Stimulated activated naive B cell treated with anti-CD40 and anti-IgM and Interleukin-4, amounts not matched to agents 10 μg/mL and 1 μg/mL and 100 μg/mL, for 72 hours (primary cell): ENCODE data around the gene RBM20.
"Not testable (repeated sequence)": the region's sequence is repeated elsewhere in the genome, so short reads cannot be mapped to it uniquely, and the experiment has no call there.

Experiments
- ATAC-seq, 2 donors: fragments of 150-1000 bp; cut with Tn5 transposase; replicated peaks; 2 replicates each; pipeline ENCODE4 v1.10.0; 2021; ENCODE audit warnings: moderate library complexity in 1 of 2
- DNase-seq: peaks from one replicate; pipeline ENCODE4 v3.0.0; 2021
- H3K27ac Mint-ChIP-seq: one replicate; pipeline ENCODE4 v1.8.0; 2022; ENCODE audit warnings: mild to moderate bottlenecking, mixed read lengths
- H3K27me3 Mint-ChIP-seq, 2 donors: one replicate each; pipeline ENCODE4 v1.8.0; 2022; ENCODE audit warnings: mixed read lengths in 2 of 2
- H3K36me3 Mint-ChIP-seq, 2 donors: one replicate each; pipeline ENCODE4 v1.8.0; 2022; ENCODE audit warnings: mixed read lengths in 2 of 2, mild to moderate bottlenecking in 1 of 2
- H3K4me1 Mint-ChIP-seq, 2 donors: one replicate each; pipeline ENCODE4 v1.8.0; 2022; ENCODE audit warnings: mixed read lengths in 2 of 2, mild to moderate bottlenecking in 1 of 2
- H3K4me3 Mint-ChIP-seq, 2 donors: one replicate each; pipeline ENCODE4 v1.8.0; 2022; ENCODE audit warnings: mild to moderate bottlenecking in 2 of 2, mixed read lengths in 2 of 2, moderate library complexity in 1 of 2
- H3K9me3 Mint-ChIP-seq, 2 donors: one replicate each; pipeline ENCODE4 v1.8.0; 2022; ENCODE audit warnings: mixed read lengths in 2 of 2, mild to moderate bottlenecking in 1 of 2

RBM20 gene

GRCh38 chr10:110643653-110644597 is at the start of gene RBM20:
Gene RBM20, plus strand, starts transcription at chr10:110644336. Its CDS starts 119 bp downstream, at chr10:110644455.
- no peak for DNase-seq
- Mint-ChIP-seq H3K4me1 (peaks cover 15 to 26% of the 10 kb centered on the region in 2 donors), H3K36me3 (peaks cover 0 to 2% of the 10 kb centered on the region in 2 donors), H3K27ac (peak within 1 kb of the TSS; percentile 33), H3K4me3 (peak within 1 kb of the TSS; percentile 85), H3K27me3 (peaks cover 36 to 41% of the 10 kb centered on the region in 2 donors), H3K9me3 (no peaks in the 10 kb centered on the region)
- peak; percentile 64 to 65 for ATAC-seq

- Mint-ChIP-seq H3K4me1 (peaks cover 0 to 5% of the 10 kb centered on the region in 2 donors), H3K36me3 (peaks cover 23 to 41% of the 10 kb centered on the region in 2 donors), H3K27ac (no peak overlapping the region), H3K4me3 (no peak overlapping the region), H3K9me3 (no peaks in the 10 kb centered on the region), H3K27me3 (no peaks in the 10 kb centered on the region)
- no peak for DNase-seq
- no peak for ATAC-seq
These were observed 46.7 kb upstream of the RBM20 start for GRCh38 chr10:110597476-110597875.

- peaks cover 0 to 5% of the 10 kb centered on the region in 2 donors for H3K4me1 Mint-ChIP-seq
- no peak overlapping the region for H3K27ac Mint-ChIP-seq
- no peaks in the 10 kb centered on the region for H3K27me3 Mint-ChIP-seq
- peak; percentile 74 to 76 for ATAC-seq
- no peak overlapping the region for H3K4me3 Mint-ChIP-seq
- no peak for DNase-seq
- H3K36me3 Mint-ChIP-seq = peaks cover 20 to 43% of the 10 kb centered on the region in 2 donors
- H3K9me3 Mint-ChIP-seq = no peaks in the 10 kb centered on the region
These were observed 43.5 kb upstream of the RBM20 start for GRCh38 chr10:110600487-110601101.

- Mint-ChIP-seq H3K4me3 (no peak overlapping the region), H3K36me3 (peaks cover 15 to 35% of the 10 kb centered on the region in 2 donors), H3K27ac (no peak overlapping the region), H3K4me1 (peaks cover 0 to 5% of the 10 kb centered on the region in 2 donors), H3K27me3 (no peaks in the 10 kb centered on the region), H3K9me3 (no peaks in the 10 kb centered on the region)
- ATAC-seq (no peak), DNase-seq (no peak)
These were observed 42.6 kb upstream of the RBM20 start for GRCh38 chr10:110601581-110601980.

GRCh38 chr10:110608087-110608486 is 36.0 kb upstream of the RBM20 start:
- ATAC-seq = no peak
- no peaks in the 10 kb centered on the region for H3K27me3 Mint-ChIP-seq
- H3K36me3 Mint-ChIP-seq = peaks cover 3 to 12% of the 10 kb centered on the region in 2 donors
- H3K9me3 Mint-ChIP-seq = no peaks in the 10 kb centered on the region
- no peak overlapping the region for H3K27ac Mint-ChIP-seq
- H3K4me3 Mint-ChIP-seq = no peak overlapping the region
- DNase-seq = no peak
- H3K4me1 Mint-ChIP-seq = peaks cover 12 to 33% of the 10 kb centered on the region in 2 donors

- Mint-ChIP-seq H3K36me3 (peaks cover 3 to 9% of the 10 kb centered on the region in 2 donors), H3K4me1 (peaks cover 25 to 48% of the 10 kb centered on the region in 2 donors), H3K9me3 (no peaks in the 10 kb centered on the region), H3K27me3 (no peaks in the 10 kb centered on the region), H3K27ac (peak overlapping the region; percentile 5), H3K4me3 (no peak overlapping the region)
- no peak for ATAC-seq
- DNase-seq = no peak
These were observed 34.5 kb upstream of the RBM20 start for GRCh38 chr10:110609605-110610004.

GRCh38 chr10:110610308-110610774 is 33.8 kb upstream of the RBM20 start:
- H3K27me3 Mint-ChIP-seq = no peaks in the 10 kb centered on the region
- ATAC-seq = no peak
- H3K4me1 Mint-ChIP-seq = peaks cover 27 to 56% of the 10 kb centered on the region in 2 donors
- H3K4me3 Mint-ChIP-seq = no peak overlapping the region
- H3K9me3 Mint-ChIP-seq = no peaks in the 10 kb centered on the region
- peak; percentile 32 for DNase-seq
- peaks cover 0 to 1% of the 10 kb centered on the region in 2 donors for H3K36me3 Mint-ChIP-seq
- no peak overlapping the region for H3K27ac Mint-ChIP-seq

- not testable (repeated sequence) for H3K27me3 Mint-ChIP-seq, DNase-seq, ATAC-seq, H3K27ac Mint-ChIP-seq, H3K9me3 Mint-ChIP-seq, H3K4me3 Mint-ChIP-seq, H3K36me3 Mint-ChIP-seq
- H3K4me1 Mint-ChIP-seq = peaks cover 29 to 60% of the 10 kb centered on the region in 2 donors
These were observed 33.4 kb upstream of the RBM20 start for GRCh38 chr10:110610781-110611180.

GRCh38 chr10:110612087-110612486 is 32.0 kb upstream of the RBM20 start:
- peaks cover 32 to 64% of the 10 kb centered on the region in 2 donors for H3K4me1 Mint-ChIP-seq
- peak overlapping the region; percentile 67 for H3K27ac Mint-ChIP-seq
- H3K4me3 Mint-ChIP-seq = no peak overlapping the region
- peak; percentile 32 for DNase-seq
- H3K36me3 Mint-ChIP-seq = no peaks in the 10 kb centered on the region
- no peaks in the 10 kb centered on the region for H3K9me3 Mint-ChIP-seq
- peak; percentile 75 to 77 for ATAC-seq
- no peaks in the 10 kb centered on the region for H3K27me3 Mint-ChIP-seq

GRCh38 chr10:110612629-110613028 is 31.5 kb upstream of the RBM20 start:
- peaks cover 37 to 68% of the 10 kb centered on the region in 2 donors for H3K4me1 Mint-ChIP-seq
- no peaks in the 10 kb centered on the region for H3K36me3 Mint-ChIP-seq
- no peak for DNase-seq
- H3K27me3 Mint-ChIP-seq = no peaks in the 10 kb centered on the region
- H3K9me3 Mint-ChIP-seq = no peaks in the 10 kb centered on the region
- ATAC-seq = no peak
- peak overlapping the region; percentile 94 for H3K27ac Mint-ChIP-seq
- H3K4me3 Mint-ChIP-seq = peak overlapping the region in 1 of 2 donors; percentile 40

- no peaks in the 10 kb centered on the region for H3K36me3 Mint-ChIP-seq
- H3K27ac Mint-ChIP-seq = peak overlapping the region; percentile 94
- DNase-seq = peak; percentile 57
- no peaks in the 10 kb centered on the region for H3K9me3 Mint-ChIP-seq
- ATAC-seq = peak; percentile 62 to 65
- H3K4me3 Mint-ChIP-seq = peak overlapping the region in 1 of 2 donors; percentile 46
- peaks cover 43 to 76% of the 10 kb centered on the region in 2 donors for H3K4me1 Mint-ChIP-seq
- H3K27me3 Mint-ChIP-seq = no peaks in the 10 kb centered on the region
These were observed 30.7 kb upstream of the RBM20 start for GRCh38 chr10:110613341-110613995.

GRCh38 chr10:110613996-110614495 is 30.1 kb upstream of the RBM20 start:
- Mint-ChIP-seq H3K9me3 (no peaks in the 10 kb centered on the region), H3K4me3 (peak overlapping the region; percentile 1 to 37), H3K27ac (peak overlapping the region; percentile 94), H3K36me3 (no peaks in the 10 kb centered on the region), H3K4me1 (peaks cover 47 to 82% of the 10 kb centered on the region in 2 donors), H3K27me3 (no peaks in the 10 kb centered on the region)
- DNase-seq (no peak), ATAC-seq (peak; percentile 36 to 66)

GRCh38 chr10:110615057-110615747 is 28.9 kb upstream of the RBM20 start:
- H3K27me3 Mint-ChIP-seq = no peaks in the 10 kb centered on the region
- H3K4me3 Mint-ChIP-seq = no peak overlapping the region
- DNase-seq (no peak), ATAC-seq (no peak)
- H3K4me1 Mint-ChIP-seq = peaks cover 47 to 77% of the 10 kb centered on the region in 2 donors
- no peaks in the 10 kb centered on the region for H3K9me3 Mint-ChIP-seq
- H3K36me3 Mint-ChIP-seq = no peaks in the 10 kb centered on the region
- H3K27ac Mint-ChIP-seq = no peak overlapping the region
